ENCODE measurements around the gene FAM217B. TPM values are rescaled to one million over a fixed set of nuclear protein-coding genes. Genes with fewer than 3 reads are reported as not detected.

Gene FAM217B, protein sequence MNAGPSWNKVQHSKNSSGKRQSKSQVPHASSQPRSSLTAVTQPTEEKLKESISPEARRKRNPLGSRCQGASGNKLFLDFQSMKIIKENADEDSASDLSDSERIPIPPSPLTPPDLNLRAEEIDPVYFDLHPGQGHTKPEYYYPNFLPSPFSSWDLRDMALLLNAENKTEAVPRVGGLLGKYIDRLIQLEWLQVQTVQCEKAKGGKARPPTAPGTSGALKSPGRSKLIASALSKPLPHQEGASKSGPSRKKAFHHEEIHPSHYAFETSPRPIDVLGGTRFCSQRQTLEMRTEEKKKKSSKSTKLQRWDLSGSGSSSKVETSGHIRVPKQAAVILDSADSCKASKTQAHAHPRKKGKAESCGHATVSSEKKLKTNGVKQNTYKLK
- total RNA-seq, result 6.3 and 7.5 TPM in 2 replicates

DNA sequence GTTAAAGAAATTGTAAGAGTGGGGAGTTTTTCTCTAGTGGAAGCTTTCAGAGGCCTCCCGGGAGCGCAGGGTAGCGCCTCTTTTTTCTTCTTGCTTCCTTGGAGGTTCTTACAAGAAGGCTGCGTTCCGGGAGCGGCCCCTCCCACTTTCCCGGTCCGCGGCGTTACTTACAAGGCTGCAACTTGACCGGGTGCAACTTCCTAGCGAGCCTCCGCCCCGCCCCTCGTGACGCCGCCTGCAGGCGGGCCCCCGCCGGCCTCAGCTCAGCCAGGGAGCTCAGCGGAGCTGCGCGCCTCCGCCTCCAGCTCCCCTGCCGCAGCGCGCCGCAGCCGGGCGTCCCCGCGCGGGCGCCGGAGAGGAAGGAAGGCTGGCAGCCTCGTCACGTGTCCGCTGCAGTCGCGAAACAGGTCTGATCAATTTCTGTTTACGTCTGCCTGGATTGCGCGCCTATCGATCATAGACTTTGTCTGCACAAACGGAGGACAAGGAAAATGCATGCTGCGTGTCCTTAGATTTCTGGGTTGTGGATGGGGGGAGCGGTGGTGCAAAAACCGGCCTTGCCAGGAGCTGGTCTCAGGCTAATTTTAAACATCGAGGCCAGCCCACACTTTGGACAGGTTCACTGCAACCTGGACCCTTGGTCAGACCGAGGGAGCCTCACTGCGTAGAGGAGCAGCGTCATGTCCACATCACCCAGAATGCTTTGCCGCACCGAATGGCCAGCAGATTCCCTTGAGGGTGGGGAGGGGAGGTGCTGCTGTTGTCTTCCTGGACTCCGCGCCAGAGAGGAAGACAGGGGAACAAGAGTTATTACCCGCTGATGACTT, at the start of gene FAM217B, which contains the start of gene PPP1R3D:
TSS of gene FAM217B (plus strand) at position 261 of the 827 bp plus-strand sequence. CDS start 3,555 bp downstream, outside the sequence.
TSS of gene PPP1R3D (minus strand) at position 177 of the 827 bp plus-strand sequence. CDS start 374 bp downstream, outside the sequence.

DNA sequence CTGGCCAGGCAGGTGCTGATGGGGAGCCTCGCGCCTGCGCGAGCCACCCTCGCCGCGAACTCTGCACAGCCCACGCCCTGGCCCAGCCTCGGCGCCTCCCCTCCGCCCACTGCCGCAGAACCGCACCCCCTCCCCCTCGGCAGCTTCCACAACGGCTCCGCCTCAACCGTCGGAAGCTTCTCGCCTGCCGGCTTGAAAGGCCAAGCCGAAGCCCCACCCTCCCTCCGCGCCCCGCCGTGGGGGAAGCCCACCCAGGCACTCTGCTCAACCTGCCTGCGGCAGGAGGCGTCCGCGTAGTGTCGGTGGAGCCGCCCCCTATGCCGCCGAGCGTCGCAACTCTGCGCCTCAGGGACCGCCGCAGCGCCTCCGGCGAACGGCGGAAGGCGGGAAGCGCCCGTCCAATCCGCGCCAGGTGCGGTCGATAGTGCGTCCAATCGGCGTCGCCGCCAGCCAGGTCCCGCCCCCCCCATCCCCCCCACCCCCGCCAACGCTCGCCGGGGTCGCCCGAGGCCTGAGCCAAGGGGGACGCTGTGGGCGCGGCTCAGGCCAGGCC, 6.8 kb upstream of the FAM217B start, which contains the start of gene SYCP2:
TSS of gene SYCP2 (minus strand) at position 342 of the 553 bp plus-strand sequence. CDS start 11,224 bp downstream, outside the sequence.

DNA sequence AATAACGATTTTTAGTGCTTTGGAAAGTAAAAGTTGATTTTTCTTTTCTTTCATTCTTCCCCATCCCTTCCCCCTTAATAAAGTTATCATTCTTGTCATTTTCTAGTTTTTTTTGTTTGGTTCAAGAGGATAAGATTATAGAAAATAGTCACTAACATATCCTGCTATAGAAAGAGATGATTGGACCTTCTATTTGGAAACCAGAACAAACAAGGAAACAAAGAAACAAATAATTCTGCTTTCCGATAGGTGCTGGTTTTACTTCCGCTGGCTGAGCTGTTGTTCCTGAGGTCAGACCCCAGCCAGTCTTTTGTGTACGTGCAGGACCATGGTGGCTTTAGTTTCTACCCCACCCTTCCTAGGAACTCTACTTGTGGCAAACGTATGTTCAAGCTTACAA, 17.9 kb downstream of the FAM217B start, which contains the start of gene CDH26:
TSS of gene CDH26 (plus strand) at position 301 of the 400 bp plus-strand sequence. CDS start 304 bp downstream, outside the sequence.

Other genes starting within 250 kb of the FAM217B start
- gene SYCP2, start 6.8 kb upstream of the FAM217B start, total RNA-seq, result 0.85 and 1.6 TPM in 2 replicates
- gene PPP1R3D, start 84 bp upstream of the FAM217B start, total RNA-seq, result 10.5 and 12.0 TPM in 2 replicates
- 0.12 and 0.49 TPM in 2 replicates for gene CDH26, start 18.0 kb downstream of the FAM217B start, total RNA-seq

Measured in hair follicle dermal papilla cell (primary cell).